Neural cell (in vitro differentiated cells): ENCODE data around the gene SLC9A1. TPM values are rescaled to one million over a fixed set of nuclear protein-coding genes. Genes with fewer than 3 reads are reported as not detected.

Experiments
- H2AFZ ChIP-seq: fragments of 200-600, 300-800 bp; sonication (generic), shearing (Covaris generic); 2 replicates; pipeline ENCODE4 v1.6.0; 2014; ENCODE audit warnings: low read depth, mild to moderate bottlenecking, antibody characterized with exemption, low read length, moderate library complexity
- H3F3A ChIP-seq: fragments of 200-600 bp; shearing (Covaris generic); 2 replicates; pipeline ENCODE4 v1.6.1; 2016; ENCODE audit warnings: mild to moderate bottlenecking, moderate library complexity, mixed read lengths, antibody characterized with exemption, low read length; ENCODE audit not compliant: insufficient read depth, poor library complexity, severe bottlenecking
- H3K27ac ChIP-seq: fragments of 200-600, 300-800 bp; sonication (generic), shearing (Covaris generic); 2 replicates; pipeline ENCODE4 v1.5.1; 2014; ENCODE audit warnings: mild to moderate bottlenecking, low read length, moderate library complexity
- H3K27me3 ChIP-seq: fragments of 300-800, 200-600 bp; sonication (generic), shearing (Covaris generic); 2 replicates; pipeline ENCODE4 v1.6.0; 2014; ENCODE audit warnings: mild to moderate bottlenecking, low read depth, low read length, moderate library complexity; ENCODE audit not compliant: insufficient read depth
- H3K36me3 ChIP-seq: fragments of 300-800, 200-600 bp; sonication (generic), shearing (Covaris generic); 2 replicates; pipeline ENCODE4 v1.5.1; 2014; ENCODE audit warnings: mild to moderate bottlenecking, antibody characterized with exemption, low read length, moderate library complexity; ENCODE audit not compliant: insufficient read depth
- H3K4me2 ChIP-seq: fragments of 300-800, 200-600 bp; sonication (generic), shearing (Covaris generic); 2 replicates; pipeline ENCODE4 v1.6.0; 2014; ENCODE audit warnings: mild to moderate bottlenecking, low read length
- H3K4me3 ChIP-seq: fragments of 300-800, 200-600 bp; sonication (generic), shearing (Covaris generic); 2 replicates; pipeline ENCODE4 v1.5.1; 2014; ENCODE audit warnings: mild to moderate bottlenecking, low read length, moderate library complexity
- H3K79me2 ChIP-seq: fragments of 200-600 bp; shearing (Covaris generic); replicated peaks from 2 replicates; pipeline ENCODE4 v1.6.0; 2014; ENCODE audit warnings: mild to moderate bottlenecking, low read length, moderate library complexity; ENCODE audit not compliant: insufficient read depth
- H3K9ac ChIP-seq: fragments of 300-800, 200-600 bp; sonication (generic), shearing (Covaris generic); 2 replicates; pipeline ENCODE4 v1.6.1; 2016; ENCODE audit warnings: mild to moderate bottlenecking, low read length, mixed read lengths
- H3K9me2 ChIP-seq: fragments of 200-600 bp; shearing (Covaris generic); 2 replicates; pipeline ENCODE4 v1.6.1; 2016; ENCODE audit warnings: mild to moderate bottlenecking, low read length, mixed read lengths; ENCODE audit not compliant: insufficient read depth
- H3K9me3 ChIP-seq: fragments of 200-600, 300-800 bp; sonication (generic), shearing (Covaris generic); 2 replicates; pipeline ENCODE4 v1.6.1; 2016; ENCODE audit warnings: mild to moderate bottlenecking, mixed run types, low read length, moderate library complexity, mixed read lengths
- H4K20me1 ChIP-seq: fragments of 200-600 bp; shearing (Covaris generic); 2 replicates; pipeline ENCODE4 v1.6.1; 2016; ENCODE audit warnings: mild to moderate bottlenecking, mixed run types; ENCODE audit not compliant: insufficient read depth
- EZH2 ChIP-seq: fragments of 200-600, 300-800 bp; shearing (Covaris generic), sonication (generic); IDR thresholded peaks from 2 replicates; pipeline ENCODE4 v1.6.1; 2014; ENCODE audit warnings: antibody characterized with exemption, low read length, borderline replicate concordance, mild to moderate bottlenecking; ENCODE audit not compliant: insufficient read depth, poor library complexity, severe bottlenecking
- MXI1 ChIP-seq: fragments of 450-650 bp; conservative IDR thresholded peaks from 2 replicates; pipeline ENCODE4 v1.6.1; 2014; ENCODE audit warnings: antibody characterized with exemption, mild to moderate bottlenecking; ENCODE audit not compliant: poor library complexity, severe bottlenecking
- POLR2AphosphoS5 ChIP-seq: IDR thresholded peaks from 2 replicates; pipeline ENCODE4 v1.6.1; 2012
- RAD21 ChIP-seq: fragments of 450-650 bp; conservative IDR thresholded peaks from 2 replicates; pipeline ENCODE4 v1.6.1; 2014; ENCODE audit warnings: antibody characterized with exemption, mild to moderate bottlenecking, moderate library complexity
- REST ChIP-seq: IDR thresholded peaks from 2 replicates; pipeline ENCODE4 v1.6.1; 2012; ENCODE audit warnings: borderline replicate concordance
- SMC3 ChIP-seq: fragments of 450-650 bp; conservative IDR thresholded peaks from 2 replicates; pipeline ENCODE4 v1.6.1; 2014; ENCODE audit warnings: antibody characterized with exemption, mild to moderate bottlenecking, moderate library complexity; ENCODE audit not compliant: poor library complexity
- TAF1 ChIP-seq: IDR thresholded peaks from 2 replicates; pipeline ENCODE4 v1.6.1; 2012; ENCODE audit warnings: low read depth
- polyA plus RNA-seq: library from polyadenylated mRNA; depleted of rRNA; stranded (reverse); fragments of >200 nt; gene quantifications from 2 replicates; pipeline ENCODE4 v1.2.3, GENCODE V29; 2014
- TF ChIP-seq, protein P1 (sequence below): fragments of 450-650 bp; IDR thresholded peaks from 2 replicates; pipeline ENCODE4 v1.5.1; 2014; ENCODE audit warnings: antibody characterized with exemption, mild to moderate bottlenecking, moderate library complexity; ENCODE audit not compliant: poor library complexity, severe bottlenecking

Gene SLC9A1
- polyA plus RNA-seq, 1 donor from 2014 or later: 1.5 TPM

DNA sequence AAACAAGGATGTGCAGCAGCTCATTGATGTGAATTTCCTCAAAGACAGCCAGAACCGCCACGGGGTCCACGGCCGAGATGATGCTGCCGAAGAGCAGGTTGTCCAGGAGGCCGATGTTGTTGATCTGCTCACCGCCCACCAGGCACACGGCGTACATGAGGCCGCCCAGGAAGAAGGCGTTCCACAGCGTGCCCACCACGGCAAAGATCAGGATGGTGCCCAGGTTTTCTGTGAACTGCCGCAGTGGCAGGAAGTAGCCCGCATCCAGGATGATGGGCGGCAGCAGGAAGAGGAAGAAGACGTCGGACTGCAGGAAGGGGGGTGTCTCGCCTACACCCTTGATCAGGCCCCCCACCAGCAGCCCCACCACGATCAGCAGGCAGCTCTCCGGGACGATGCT lies 41.1 kb downstream of the SLC9A1 start:
- Histone ChIP-seq H3F3A (no peaks in the 10 kb centered on the region), H3K27ac (no peak overlapping the region), H2AFZ (no peak overlapping the region), H3K36me3 (no peaks in the 10 kb centered on the region), H3K27me3 (no peaks in the 10 kb centered on the region), H3K9me2 (no peaks in the 10 kb centered on the region), H3K79me2 (no peaks in the 10 kb centered on the region), H4K20me1 (no peaks in the 10 kb centered on the region), H3K4me3 (no peak overlapping the region), H3K4me2 (no peak overlapping the region), H3K9ac (no peak overlapping the region), H3K9me3 (no peaks in the 10 kb centered on the region)
- TF ChIP-seq REST: no peak

DNA sequence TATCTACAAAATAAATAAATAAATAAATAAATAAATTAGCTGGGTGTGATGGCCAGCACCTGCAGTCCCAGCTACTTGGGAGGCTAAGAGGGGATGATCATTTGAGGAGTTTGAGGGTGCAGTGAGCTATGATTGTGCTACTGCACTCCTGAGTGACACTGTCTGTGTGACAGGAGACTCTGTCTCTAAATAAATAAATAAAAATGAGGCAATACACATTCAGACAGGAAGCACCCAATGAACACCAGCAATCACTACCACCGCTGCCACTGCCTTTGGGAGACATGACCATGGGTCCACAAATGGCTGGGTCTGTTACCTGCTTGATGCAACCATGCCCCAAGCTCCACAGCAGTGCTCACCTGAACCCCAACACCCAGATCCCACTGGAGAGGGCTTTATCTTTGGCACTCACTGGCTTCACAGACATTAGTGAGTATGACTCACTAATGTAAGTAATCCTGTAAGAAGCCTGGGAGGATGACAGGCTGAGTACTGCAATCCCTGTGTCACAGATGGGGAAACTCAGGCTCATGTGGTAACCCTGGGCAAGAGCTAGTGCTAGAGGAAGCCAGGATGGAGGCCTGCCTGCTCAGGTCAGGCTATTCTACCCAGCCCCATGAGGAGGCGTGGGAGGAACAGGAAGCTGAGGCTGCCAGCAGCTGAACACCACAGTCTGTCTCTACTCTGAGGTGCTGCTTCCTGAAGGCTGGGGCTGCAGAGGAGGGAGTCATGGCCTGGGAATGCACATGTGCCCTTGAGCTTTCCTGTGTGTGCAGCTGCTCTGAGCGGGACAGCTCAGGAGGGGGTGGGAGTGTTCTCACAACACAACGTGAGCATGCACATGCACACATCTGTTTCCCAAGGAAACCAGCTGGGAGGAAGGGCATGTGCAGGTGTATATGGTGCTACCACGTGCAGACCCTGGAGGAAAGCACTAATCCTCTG lies 43.0 kb downstream of the SLC9A1 start:
- no peak overlapping the region for H3K27ac ChIP-seq
- no peak overlapping the region for H2AFZ ChIP-seq
- no peak for TF ChIP-seq RAD21
- TF ChIP-seq, protein P1, sequence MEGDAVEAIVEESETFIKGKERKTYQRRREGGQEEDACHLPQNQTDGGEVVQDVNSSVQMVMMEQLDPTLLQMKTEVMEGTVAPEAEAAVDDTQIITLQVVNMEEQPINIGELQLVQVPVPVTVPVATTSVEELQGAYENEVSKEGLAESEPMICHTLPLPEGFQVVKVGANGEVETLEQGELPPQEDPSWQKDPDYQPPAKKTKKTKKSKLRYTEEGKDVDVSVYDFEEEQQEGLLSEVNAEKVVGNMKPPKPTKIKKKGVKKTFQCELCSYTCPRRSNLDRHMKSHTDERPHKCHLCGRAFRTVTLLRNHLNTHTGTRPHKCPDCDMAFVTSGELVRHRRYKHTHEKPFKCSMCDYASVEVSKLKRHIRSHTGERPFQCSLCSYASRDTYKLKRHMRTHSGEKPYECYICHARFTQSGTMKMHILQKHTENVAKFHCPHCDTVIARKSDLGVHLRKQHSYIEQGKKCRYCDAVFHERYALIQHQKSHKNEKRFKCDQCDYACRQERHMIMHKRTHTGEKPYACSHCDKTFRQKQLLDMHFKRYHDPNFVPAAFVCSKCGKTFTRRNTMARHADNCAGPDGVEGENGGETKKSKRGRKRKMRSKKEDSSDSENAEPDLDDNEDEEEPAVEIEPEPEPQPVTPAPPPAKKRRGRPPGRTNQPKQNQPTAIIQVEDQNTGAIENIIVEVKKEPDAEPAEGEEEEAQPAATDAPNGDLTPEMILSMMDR: no peak
- TF ChIP-seq SMC3: no peak
- TF ChIP-seq MXI1: no peak
- TF ChIP-seq EZH2: no peak
- no peak for TF ChIP-seq TAF1
- TF ChIP-seq POLR2AphosphoS5: no peak
- no peak for TF ChIP-seq REST
- H3K4me3 ChIP-seq: no peak overlapping the region
- H3K36me3 ChIP-seq: no peaks in the 10 kb centered on the region
- no peaks in the 10 kb centered on the region for H4K20me1 ChIP-seq
- H3K9me2 ChIP-seq: no peaks in the 10 kb centered on the region
- no peak overlapping the region for H3K4me2 ChIP-seq
- H3K9me3 ChIP-seq: no peaks in the 10 kb centered on the region
- H3K79me2 ChIP-seq: no peaks in the 10 kb centered on the region
- H3F3A ChIP-seq: no peaks in the 10 kb centered on the region
- H3K27me3 ChIP-seq: no peaks in the 10 kb centered on the region
- no peak overlapping the region for H3K9ac ChIP-seq
